ENCODE measurements around the gene APPL2.

DNA sequence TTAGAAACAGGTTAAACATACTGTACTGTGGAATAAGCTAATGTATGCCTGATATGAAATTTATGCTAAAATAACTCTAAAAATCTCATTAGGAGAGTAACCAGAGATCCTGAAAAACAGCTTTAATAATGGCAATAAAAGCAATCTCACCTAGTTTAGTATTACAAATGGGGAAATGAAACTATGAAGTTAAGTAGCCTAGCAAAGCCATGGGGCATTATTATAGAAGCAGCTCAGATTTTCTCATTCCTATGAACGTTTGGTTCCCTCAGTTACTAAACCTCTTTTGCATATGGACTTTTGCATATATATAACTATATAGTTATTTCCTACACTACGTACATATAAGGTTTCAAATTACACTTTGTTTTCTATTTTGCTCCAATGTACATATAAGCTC, 25.0 kb upstream of the APPL2 start:
- TF ChIP-seq, protein P1, sequence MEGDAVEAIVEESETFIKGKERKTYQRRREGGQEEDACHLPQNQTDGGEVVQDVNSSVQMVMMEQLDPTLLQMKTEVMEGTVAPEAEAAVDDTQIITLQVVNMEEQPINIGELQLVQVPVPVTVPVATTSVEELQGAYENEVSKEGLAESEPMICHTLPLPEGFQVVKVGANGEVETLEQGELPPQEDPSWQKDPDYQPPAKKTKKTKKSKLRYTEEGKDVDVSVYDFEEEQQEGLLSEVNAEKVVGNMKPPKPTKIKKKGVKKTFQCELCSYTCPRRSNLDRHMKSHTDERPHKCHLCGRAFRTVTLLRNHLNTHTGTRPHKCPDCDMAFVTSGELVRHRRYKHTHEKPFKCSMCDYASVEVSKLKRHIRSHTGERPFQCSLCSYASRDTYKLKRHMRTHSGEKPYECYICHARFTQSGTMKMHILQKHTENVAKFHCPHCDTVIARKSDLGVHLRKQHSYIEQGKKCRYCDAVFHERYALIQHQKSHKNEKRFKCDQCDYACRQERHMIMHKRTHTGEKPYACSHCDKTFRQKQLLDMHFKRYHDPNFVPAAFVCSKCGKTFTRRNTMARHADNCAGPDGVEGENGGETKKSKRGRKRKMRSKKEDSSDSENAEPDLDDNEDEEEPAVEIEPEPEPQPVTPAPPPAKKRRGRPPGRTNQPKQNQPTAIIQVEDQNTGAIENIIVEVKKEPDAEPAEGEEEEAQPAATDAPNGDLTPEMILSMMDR (IDR thresholded peaks at IDR 0.05): no peak
- TF ChIP-seq EZH2 (IDR thresholded peaks at IDR 0.05; ENCODE audit: borderline replicate concordance, insufficient read depth, low read depth, low read length, poor library complexity, severe bottlenecking): no peak

Data from B cell (primary cell).